NCI-H1105 treated with DMSO at 0.1 percent for 48 hours (cell line): ENCODE data around the gene TEX19.

ENCODE experiments used
- DNase-seq: peaks from one replicate; lab custom pipeline; 2025; lab: John Stamatoyannopoulos, UW

Gene TEX19

GRCh38 chr17:82321947-82322466, 37.0 kb upstream of the TEX19 start:
- DNase-seq = no peak

GRCh38 chr17:82322526-82323453, 36.3 kb upstream of the TEX19 start:
- no peak for DNase-seq

GRCh38 chr17:82323514-82324234, 35.4 kb upstream of the TEX19 start:
- DNase-seq = no peak

GRCh38 chr17:82324566-82325285, 34.3 kb upstream of the TEX19 start:
- no peak for DNase-seq

DNA sequence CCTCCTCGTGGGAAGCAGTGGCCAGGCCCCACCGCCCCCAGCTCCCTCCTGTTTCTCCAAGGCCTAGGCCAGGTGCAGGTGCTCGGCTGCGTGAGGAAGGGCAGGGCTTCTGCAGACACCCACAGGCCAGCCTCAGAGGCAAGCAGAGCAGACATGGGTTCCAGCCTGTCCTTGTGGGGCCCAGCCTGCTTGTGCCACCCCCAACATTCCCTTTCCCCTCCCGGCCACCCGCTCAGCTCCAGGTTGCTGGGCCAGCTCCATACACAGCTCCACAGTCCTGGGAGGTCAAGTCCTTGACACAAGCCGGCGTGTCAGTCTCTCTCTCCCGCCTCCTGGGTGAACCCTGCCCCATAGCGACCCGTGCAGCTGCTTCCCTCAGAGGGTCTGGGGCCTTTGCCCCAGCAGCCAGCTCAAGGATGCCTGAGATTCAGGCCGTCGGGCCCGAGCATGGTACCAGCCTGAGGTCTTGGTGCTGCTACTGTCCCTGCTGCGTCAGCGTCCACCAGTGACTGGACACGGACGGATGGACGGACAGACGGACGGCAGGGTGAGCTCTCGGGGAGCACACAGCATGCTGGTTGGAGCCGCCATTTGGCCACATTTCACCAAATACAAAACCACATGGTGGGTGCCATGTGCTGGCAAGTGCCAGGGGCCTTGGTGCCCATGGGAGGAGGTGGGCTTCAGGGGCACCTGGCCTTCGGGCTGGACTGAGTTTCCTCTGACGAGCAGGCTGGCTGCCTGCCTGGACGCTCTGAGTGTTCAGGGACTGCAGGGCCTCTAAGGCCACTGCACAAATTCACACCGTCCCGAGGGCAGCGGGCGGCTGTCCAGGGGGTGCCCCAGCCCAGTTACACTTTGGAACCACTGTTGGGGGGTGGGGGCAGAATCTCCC, 33.5 kb upstream of the TEX19 start:
- no peak for DNase-seq

DNA sequence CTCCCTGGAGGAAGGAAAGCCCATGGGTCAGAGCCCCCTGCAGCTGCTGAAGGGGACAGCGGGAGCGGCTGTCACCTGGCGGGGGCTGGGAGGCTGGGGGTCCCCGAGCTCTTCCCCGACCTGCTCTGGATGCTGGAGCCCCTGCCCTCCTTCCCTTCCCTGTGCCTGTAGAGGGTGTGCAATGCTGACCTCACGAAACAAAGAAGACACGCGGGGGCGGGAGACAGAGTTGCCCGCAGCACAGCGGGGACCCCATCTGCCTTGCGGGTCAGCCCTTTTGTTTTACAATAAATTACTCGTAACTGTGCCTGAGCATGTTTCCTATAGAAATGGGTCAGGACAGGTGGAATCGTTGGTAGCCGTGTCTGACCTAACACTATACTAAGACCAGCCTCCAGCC, 31.8 kb upstream of the TEX19 start:
- no peak for DNase-seq

DNA sequence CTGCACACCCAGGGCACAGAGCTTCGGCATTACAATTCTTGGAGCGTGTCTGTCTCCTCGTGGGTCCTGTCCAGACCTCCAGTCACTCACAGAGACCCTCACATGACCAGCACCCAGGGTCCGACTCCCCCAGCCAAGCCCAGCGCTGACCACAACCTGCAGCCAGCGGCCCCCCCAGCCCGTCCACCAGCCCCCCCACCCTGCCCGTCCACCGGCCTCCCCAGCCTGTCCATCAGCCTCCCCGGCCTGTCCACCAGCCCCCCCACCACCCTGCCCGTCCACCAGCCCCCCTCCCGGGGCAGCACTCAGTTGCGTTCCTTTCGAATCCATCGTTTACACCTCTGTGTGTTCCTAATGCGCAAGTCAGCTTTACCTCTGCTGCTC, 31.3 kb upstream of the TEX19 start:
- DNase-seq = no peak

- DNase-seq = no peak
Observed at GRCh38 chr17:82328141-82328993, 30.7 kb upstream of the TEX19 start.

DNA sequence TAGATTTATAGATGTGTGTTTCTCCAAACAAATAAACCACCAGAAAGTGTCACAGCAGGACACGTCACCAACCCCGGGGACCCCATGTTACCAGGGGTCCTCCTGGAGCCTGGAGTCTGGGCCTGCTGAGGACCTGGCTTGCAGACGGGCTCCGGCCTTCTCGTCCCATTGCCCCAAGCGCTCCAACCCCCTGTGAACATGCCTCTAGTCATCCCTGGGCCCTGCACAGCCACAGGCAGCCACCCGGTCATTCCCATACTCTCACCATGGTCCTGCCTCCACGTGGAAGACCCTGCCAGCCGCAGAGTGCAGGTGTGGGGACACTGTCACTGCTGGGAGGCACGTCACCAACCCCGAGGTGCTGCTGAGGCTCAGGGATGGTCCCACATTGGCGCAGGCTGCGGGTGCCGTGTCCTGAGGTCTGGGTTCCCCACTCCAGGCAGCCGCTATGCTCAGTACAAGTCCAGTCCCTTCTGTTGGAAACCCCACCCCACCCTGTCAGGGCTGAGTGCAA, 30.0 kb upstream of the TEX19 start:
- DNase-seq = no peak

DNA sequence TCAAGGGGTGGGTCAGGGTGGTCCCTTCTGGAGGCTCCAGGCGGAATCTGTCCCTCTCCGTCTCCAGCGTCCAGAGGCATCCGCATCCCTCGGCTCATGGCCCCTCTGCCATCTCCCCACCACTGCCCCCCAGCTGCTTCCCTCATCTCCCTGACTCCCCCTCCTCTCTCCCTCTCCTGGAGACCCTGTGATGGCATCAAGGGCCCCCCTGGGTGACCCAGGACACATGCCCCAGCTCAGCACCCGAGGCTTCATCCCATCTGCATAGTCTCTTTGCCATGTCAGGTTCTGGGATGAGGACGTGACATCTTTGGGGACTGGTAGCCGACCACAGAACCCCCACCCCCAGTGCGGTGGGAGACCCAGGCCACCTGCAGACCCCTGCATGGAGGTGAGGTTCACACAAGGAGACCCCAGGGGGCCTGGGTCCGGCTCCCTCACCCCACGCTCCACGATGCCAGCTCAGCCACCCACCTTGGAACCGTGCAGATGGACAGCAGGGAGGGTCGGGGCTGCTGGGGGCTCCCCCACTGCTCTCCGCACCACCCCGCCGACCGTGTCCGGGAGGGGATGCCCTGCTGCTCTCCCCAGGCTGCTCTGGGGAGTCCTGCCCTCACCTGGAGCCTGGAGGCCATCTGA, 29.2 kb upstream of the TEX19 start:
- DNase-seq = no peak

- peak; percentile 88 for DNase-seq
Observed at GRCh38 chr17:82330322-82331239, 28.5 kb upstream of the TEX19 start.

- no peak for DNase-seq
Observed at GRCh38 chr17:82331345-82331939, 27.6 kb upstream of the TEX19 start.

- no peak for DNase-seq
Observed at GRCh38 chr17:82332669-82333278, 26.3 kb upstream of the TEX19 start.

DNA sequence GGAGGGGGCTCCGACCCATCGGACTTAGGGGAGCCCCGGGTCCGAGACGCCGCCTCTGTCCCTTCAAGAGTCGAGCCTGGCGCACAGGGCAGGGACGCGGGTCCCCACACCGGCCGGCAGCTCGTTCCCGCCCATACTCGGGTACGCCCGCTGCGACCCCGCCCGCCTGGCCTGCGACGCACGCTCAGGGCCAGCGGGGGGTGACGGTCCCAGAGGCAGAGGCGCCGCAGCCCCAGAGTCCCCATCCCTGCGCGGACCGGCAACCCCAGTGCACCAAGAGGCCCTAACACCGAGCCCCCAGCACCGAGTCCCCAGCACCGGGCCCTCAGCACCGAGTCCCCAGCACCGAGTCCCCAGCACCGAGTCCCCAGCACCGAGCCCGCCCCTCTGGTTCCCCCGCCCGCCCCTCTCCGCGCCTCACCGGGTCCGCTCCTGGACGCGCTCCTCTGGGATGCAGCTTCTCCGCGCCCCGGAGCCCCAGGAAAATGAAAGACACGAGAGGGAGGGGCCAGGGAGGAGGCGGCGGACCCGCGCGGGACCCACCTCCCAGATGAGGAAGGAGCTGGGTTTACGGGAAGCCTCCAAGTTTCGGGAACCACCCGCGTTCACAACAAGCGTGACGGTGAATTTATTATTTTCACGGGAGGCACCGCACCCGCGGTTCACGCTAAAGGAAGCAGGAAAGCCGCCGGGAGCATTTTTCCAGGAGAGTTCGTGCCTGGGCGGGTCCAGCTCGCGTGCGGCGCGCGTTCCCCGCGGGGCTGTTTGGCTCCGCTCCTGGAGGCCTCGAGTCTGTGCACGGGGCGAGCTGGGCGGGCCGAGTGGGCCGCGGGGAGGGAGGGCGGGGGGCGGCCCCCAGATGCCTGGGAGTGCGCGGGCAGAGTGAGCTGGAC, 25.5 kb upstream of the TEX19 start, which contains the start of gene SECTM1:
Gene SECTM1, minus strand, starts transcription at position 488 of the 893 bp plus-strand sequence. CDS start 6,526 bp downstream, outside the sequence.
- DNase-seq = no peak

DNA sequence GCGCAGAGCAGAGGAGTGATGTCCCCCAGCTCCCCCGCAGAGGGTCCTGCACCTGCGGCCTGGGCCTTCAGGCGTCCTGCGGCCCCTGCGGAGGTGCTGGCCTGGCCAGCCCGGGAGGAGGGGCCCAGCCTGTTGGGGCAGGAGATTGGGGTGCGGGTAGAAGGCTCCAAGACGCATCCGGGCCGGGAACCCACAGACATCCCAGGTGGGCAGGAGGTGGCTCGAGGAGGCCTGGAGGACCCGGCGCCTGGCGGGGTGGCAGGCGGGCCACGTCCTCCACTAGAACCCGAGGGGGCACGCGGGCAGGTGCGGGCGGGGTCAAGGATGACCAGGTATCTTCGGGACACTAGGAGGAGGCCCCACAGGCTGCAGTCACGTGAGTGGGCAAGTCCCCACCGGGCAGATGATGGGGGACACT, 24.8 kb upstream of the TEX19 start:
- DNase-seq = no peak

DNA sequence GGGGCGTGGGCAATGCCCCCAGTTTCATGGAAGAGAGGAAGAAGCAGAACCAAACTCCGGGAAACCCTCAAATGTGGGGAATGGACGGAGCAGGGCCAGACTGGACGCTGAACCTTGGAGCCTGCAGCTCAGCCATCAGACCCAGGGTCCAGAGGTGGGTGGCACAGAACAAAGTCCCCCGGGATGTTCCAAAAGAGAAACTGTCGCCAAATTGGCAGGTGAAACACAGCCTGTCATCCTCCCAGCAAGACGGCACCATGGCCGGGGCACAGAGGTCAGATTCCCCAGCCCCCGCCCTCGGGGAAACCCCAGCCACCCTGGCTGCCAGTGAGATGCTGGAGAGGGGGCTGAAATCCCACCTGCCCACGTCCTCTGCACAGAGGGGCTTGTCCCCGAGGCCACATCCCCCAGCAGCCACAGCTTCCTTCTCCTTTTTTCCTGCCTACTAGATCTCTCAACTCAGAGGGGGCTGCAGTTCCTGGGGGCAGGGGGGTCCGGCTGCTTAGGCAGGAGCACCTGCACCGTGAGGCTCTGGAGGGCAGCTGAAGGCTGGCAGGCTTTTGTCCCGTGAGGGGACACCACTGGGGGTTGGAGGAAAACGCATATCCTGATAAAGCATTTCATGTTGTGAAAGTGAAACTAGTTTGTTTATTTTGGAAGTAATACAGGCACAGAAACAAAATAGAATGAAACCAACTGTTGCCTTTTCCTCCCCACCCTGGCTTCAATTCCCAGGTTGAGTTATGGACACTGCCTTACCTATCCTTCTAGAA, 24.2 kb upstream of the TEX19 start:
- no peak for DNase-seq
